Brain microvascular endothelial cell (primary cell): Measurements from ENCODE around the gene PPFIA4.

Experiments
- DNase-seq: peaks from one replicate; pipeline ENCODE4 v3.0.0-alpha.2; 2020
- H3K27ac ChIP-seq: fragments of 250-450 bp; sonication (Bioruptor Pico); 2 replicates; pipeline ENCODE4 v1.5.1; 2020; ENCODE audit warnings: mild to moderate bottlenecking, moderate library complexity
- H3K27me3 ChIP-seq: fragments of 250-450 bp; sonication (Bioruptor Pico); replicated peaks from 2 replicates; pipeline ENCODE4 v1.5.1; 2020; ENCODE audit warnings: mild to moderate bottlenecking
- H3K36me3 ChIP-seq: fragments of 250-450 bp; sonication (Bioruptor Pico); replicated peaks from 2 replicates; pipeline ENCODE4 v1.5.1; 2020; ENCODE audit warnings: mild to moderate bottlenecking
- H3K4me3 ChIP-seq: 2 replicates; pipeline ENCODE4 v1.5.1; 2011; ENCODE audit warnings: low read depth, mild to moderate bottlenecking, control low read depth, low read length, moderate library complexity
- CTCF ChIP-seq: IDR thresholded peaks from 2 replicates; pipeline ENCODE4 v1.5.1; 2011; ENCODE audit warnings: low read depth, mild to moderate bottlenecking, moderate library complexity, low read length, control low read depth, inconsistent platforms; ENCODE audit errors: missing control alignments
- in situ Hi-C: cut with HindIII; loops from 2 replicates; pipeline ENCODE4 v1.10.0; 2017; ENCODE audit warnings: low sequenced_read_pairs, low pct_ligation_motif_present

The PPFIA4 gene

GRCh38 chr1:203095061-203095690, 68.9 kb downstream of the PPFIA4 start:
- no peak for DNase-seq
- no peak overlapping the region for H3K27ac ChIP-seq
- TF ChIP-seq CTCF = no peak
- in situ Hi-C loops = no loop called here
- H3K36me3 ChIP-seq = no peaks in the 10 kb centered on the region
- H3K27me3 ChIP-seq = peaks cover 4% of the 10 kb centered on the region
- H3K4me3 ChIP-seq = no peak overlapping the region

- DNase-seq = no peak
- in situ Hi-C loops = no loop called here
- Histone ChIP-seq H3K4me3 (no peak overlapping the region), H3K27me3 (peaks cover 4% of the 10 kb centered on the region), H3K36me3 (no peaks in the 10 kb centered on the region), H3K27ac (no peak overlapping the region)
- TF ChIP-seq CTCF = no peak
Observed at GRCh38 chr1:203096566-203096965, 70.3 kb downstream of the PPFIA4 start.

- Histone ChIP-seq H3K4me3 (no peak overlapping the region), H3K27ac (no peak overlapping the region), H3K36me3 (no peaks in the 10 kb centered on the region), H3K27me3 (peaks cover 5% of the 10 kb centered on the region)
- in situ Hi-C loops = no loop called here
- DNase-seq = no peak
- TF ChIP-seq CTCF = no peak
Observed at GRCh38 chr1:203097001-203097400, 70.7 kb downstream of the PPFIA4 start.

GRCh38 chr1:203098445-203098844, 72.2 kb downstream of the PPFIA4 start:
- no peak for TF ChIP-seq CTCF
- no peak for DNase-seq
- in situ Hi-C loops = no loop called here
- H3K27ac ChIP-seq = no peak overlapping the region
- no peak overlapping the region for H3K4me3 ChIP-seq
- peaks cover 10% of the 10 kb centered on the region for H3K27me3 ChIP-seq
- no peaks in the 10 kb centered on the region for H3K36me3 ChIP-seq

GRCh38 chr1:203098914-203099520, 72.7 kb downstream of the PPFIA4 start:
- Histone ChIP-seq H3K36me3 (no peaks in the 10 kb centered on the region), H3K4me3 (no peak overlapping the region), H3K27ac (no peak overlapping the region), H3K27me3 (peaks cover 10% of the 10 kb centered on the region)
- TF ChIP-seq CTCF = no peak
- in situ Hi-C loops = no loop called here
- no peak for DNase-seq
